ENCODE data around the gene PRPF31. TPM values are rescaled to one million over a fixed set of nuclear protein-coding genes. Genes with fewer than 3 reads are reported as not detected.
A peak's percentile ranks its signal among the peaks of the same experiment; 100 is the strongest.

Gene PRPF31
- total and polyA plus RNA-seq, 9 donors: 30.0 to 62.2 (median 51.1) TPM

DNA sequence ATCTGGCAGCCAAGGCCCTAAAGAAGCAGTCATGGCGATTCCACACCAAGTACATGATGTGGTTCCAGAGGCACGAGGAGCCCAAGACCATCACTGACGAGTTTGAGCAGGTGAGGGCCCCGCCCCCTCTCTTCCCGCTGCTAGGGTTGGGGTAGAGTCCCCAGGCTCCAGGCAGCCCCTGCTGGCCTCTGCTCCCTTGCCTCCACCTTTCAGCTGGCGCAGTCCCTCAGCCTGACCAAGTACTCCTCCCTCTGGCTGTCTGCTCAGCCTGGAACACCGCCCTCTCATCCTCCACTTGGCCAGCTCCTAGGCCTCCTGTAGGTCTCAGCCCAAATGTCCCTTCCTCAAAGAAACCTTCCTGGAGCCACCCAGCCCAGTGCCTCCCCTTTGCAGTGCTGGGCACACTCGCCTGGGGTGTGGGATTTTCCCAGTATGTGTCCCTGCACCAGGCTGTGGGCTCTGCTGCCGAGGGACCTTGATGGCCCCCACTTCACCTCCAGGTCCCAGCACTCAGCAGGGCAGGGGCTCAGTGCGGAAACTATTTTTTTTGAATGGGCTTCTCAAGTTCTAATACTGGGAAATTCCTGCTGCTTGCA, 38.3 kb downstream of the PRPF31 start:
- DNase-seq: no peak
- H3K36me3 ChIP-seq: no peaks in the 10 kb centered on the region
- H3K27ac ChIP-seq: no peak overlapping the region

DNA sequence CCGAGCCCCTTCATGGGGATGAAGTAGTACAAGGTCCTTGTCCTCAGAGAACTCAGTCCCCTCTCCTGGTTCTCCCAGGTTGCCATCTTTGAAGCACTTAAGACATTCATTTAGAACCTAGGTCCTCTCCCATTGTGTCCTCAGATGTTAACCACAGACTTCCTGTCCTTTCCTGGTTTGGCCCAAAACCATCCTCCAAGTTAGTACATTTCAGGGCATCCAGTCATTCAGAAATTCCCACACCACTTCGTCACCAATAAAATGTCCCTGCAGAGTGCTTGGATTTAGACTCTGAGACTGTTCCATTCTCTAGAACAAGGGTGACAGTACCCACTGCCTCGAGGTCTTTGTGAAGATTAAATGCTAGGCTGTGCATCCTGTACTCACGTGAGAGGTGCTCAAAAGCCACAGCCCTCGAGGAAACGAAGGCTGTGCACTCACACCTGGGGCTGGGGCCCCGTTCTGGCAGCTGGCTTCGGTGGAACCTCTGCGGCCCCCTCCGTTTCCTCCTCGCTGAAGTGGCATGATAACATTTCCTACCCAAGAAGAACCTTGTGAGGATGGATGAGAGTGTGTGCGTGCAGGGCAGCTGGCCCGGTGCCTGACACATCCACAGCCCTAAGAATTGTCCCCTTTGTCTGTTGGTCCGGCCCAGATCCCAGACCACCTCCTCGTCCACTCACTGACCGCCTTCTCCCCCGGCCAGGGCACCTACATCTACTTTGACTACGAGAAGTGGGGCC, 39.2 kb downstream of the PRPF31 start:
- no peaks in the 10 kb centered on the region for H3K9me3 ChIP-seq
- intact Hi-C loops (cut with DNase I): no loop called here
- peak in 1 of 5 donors; percentile 32 for DNase-seq
- TF ChIP-seq POLR2A (IDR thresholded peaks at IDR 0.05) (no peak), EP300 (IDR thresholded peaks at IDR 0.05) (no peak)
- TF ChIP-seq, protein P1, sequence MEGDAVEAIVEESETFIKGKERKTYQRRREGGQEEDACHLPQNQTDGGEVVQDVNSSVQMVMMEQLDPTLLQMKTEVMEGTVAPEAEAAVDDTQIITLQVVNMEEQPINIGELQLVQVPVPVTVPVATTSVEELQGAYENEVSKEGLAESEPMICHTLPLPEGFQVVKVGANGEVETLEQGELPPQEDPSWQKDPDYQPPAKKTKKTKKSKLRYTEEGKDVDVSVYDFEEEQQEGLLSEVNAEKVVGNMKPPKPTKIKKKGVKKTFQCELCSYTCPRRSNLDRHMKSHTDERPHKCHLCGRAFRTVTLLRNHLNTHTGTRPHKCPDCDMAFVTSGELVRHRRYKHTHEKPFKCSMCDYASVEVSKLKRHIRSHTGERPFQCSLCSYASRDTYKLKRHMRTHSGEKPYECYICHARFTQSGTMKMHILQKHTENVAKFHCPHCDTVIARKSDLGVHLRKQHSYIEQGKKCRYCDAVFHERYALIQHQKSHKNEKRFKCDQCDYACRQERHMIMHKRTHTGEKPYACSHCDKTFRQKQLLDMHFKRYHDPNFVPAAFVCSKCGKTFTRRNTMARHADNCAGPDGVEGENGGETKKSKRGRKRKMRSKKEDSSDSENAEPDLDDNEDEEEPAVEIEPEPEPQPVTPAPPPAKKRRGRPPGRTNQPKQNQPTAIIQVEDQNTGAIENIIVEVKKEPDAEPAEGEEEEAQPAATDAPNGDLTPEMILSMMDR (IDR thresholded peaks at IDR 0.05): no peak
- H3K27ac ChIP-seq: no peak overlapping the region
- H3K27me3 ChIP-seq: no peaks in the 10 kb centered on the region
- no peaks in the 10 kb centered on the region for H3K36me3 ChIP-seq
- 66 to 75% (median 69%) methylated on average over 18 of the region's 18 CpGs for WGBS, 3 donors
- no peak overlapping the region for H3K4me3 ChIP-seq
- peaks cover 2% of the 10 kb centered on the region for H3K4me1 ChIP-seq (ENCODE audit: insufficient read depth)

More for the DNA sequence above, 38.3 kb downstream of the PRPF31 start:
- Histone ChIP-seq H3K4me1 (ENCODE audit: insufficient read depth) (peaks cover 2% of the 10 kb centered on the region), H3K4me3 (no peak overlapping the region), H3K9me3 (no peaks in the 10 kb centered on the region), H3K27me3 (no peaks in the 10 kb centered on the region)
- TF ChIP-seq POLR2A (IDR thresholded peaks at IDR 0.05) (no peak), EP300 (IDR thresholded peaks at IDR 0.05) (no peak)
- TF ChIP-seq, protein P1 (IDR thresholded peaks at IDR 0.05): no peak
- 72 to 80% (median 79%) methylated on average over 9 to 10 of the region's 10 CpGs for WGBS, 3 donors
- intact Hi-C loops (cut with DNase I): no loop called here

DNA sequence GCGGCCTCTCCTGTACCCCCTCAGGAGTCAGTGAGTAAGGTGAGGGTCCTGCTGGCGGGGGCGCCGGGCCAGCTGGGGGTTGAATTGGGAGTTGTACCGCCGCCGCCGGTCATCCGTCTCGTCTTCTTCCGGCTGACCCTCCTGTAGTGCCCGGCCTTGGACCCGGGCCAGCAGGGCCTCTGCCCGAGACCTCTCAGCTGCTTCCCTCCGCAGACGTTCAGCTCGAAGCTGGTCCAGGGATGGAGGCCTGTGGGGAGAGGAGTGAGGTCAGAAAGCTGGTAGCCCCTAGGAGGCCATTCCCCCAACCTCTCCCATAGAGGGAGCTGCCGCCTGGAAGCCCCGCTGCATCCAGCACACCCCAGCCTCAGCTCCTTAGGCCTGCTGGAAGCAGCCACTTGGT, 40.1 kb downstream of the PRPF31 start:
- Histone ChIP-seq H3K9me3 (no peaks in the 10 kb centered on the region), H3K4me1 (ENCODE audit: insufficient read depth) (peaks cover 2% of the 10 kb centered on the region), H3K4me3 (no peak overlapping the region), H3K27ac (no peak overlapping the region), H3K36me3 (no peaks in the 10 kb centered on the region), H3K27me3 (no peaks in the 10 kb centered on the region)
- intact Hi-C loops (cut with DNase I): no loop called here
- DNase-seq: peak in 2 of 5 donors; percentile 41 to 64
- TF ChIP-seq, protein P1 (IDR thresholded peaks at IDR 0.05): no peak
- TF ChIP-seq POLR2A (IDR thresholded peaks at IDR 0.05) (no peak), EP300 (IDR thresholded peaks at IDR 0.05) (no peak)
- WGBS, 3 donors: 39 to 50% (median 42%) methylated on average over 19 of the region's 19 CpGs

DNA sequence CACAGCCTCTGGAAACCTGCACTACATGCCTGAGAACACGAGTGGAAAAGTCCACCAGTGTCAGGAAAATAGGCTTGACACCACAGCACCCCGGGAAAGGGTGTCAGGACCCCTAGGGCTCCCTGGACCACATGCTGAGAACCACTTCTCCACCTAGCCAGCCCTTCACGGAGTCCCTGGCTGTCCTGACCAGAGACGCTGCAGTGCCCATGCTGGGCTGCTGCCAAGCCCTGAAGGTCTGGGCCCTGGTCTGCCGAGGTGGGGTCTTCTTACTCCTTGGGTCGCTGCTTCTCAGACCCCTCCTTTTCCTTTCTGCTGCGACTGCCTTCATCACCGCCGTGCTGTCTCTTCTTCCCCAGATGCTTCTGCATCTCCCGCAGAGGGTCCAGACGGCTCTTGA, 40.9 kb downstream of the PRPF31 start:
- intact Hi-C loops (cut with DNase I): no loop called here
- no peak overlapping the region for H3K4me3 ChIP-seq
- no peaks in the 10 kb centered on the region for H3K9me3 ChIP-seq
- H3K36me3 ChIP-seq: no peaks in the 10 kb centered on the region
- H3K27ac ChIP-seq: no peak overlapping the region
- DNase-seq: no peak
- H3K27me3 ChIP-seq: no peaks in the 10 kb centered on the region
- peaks cover 2% of the 10 kb centered on the region for H3K4me1 ChIP-seq (ENCODE audit: insufficient read depth)
- WGBS, 3 donors: 66 to 70% (median 69%) methylated on average over 11 of the region's 11 CpGs
- TF ChIP-seq, protein P1 (IDR thresholded peaks at IDR 0.05): no peak
- TF ChIP-seq POLR2A (IDR thresholded peaks at IDR 0.05) (no peak), EP300 (IDR thresholded peaks at IDR 0.05) (no peak)
